WTC11 (cell line): Measurements from ENCODE around the gene TRIM29.

Experiments used
- IRF2 ChIP-seq: sonication (generic); formaldehyde crosslinking; IDR thresholded peaks from 2 replicates; pipeline ENCODE4 v1.8.0; 2022; ENCODE audit warnings: low read depth, missing genetic modification reagents, borderline replicate concordance
- TF ChIP-seq, protein P1 (sequence below): sonication (generic); formaldehyde crosslinking; IDR thresholded peaks from 2 replicates; pipeline ENCODE4 v1.8.0; 2022; ENCODE audit warnings: missing genetic modification reagents

GRCh38 chr11:120116966-120117365 lies 20.9 kb downstream of the TRIM29 start:
- TF ChIP-seq, protein P1, sequence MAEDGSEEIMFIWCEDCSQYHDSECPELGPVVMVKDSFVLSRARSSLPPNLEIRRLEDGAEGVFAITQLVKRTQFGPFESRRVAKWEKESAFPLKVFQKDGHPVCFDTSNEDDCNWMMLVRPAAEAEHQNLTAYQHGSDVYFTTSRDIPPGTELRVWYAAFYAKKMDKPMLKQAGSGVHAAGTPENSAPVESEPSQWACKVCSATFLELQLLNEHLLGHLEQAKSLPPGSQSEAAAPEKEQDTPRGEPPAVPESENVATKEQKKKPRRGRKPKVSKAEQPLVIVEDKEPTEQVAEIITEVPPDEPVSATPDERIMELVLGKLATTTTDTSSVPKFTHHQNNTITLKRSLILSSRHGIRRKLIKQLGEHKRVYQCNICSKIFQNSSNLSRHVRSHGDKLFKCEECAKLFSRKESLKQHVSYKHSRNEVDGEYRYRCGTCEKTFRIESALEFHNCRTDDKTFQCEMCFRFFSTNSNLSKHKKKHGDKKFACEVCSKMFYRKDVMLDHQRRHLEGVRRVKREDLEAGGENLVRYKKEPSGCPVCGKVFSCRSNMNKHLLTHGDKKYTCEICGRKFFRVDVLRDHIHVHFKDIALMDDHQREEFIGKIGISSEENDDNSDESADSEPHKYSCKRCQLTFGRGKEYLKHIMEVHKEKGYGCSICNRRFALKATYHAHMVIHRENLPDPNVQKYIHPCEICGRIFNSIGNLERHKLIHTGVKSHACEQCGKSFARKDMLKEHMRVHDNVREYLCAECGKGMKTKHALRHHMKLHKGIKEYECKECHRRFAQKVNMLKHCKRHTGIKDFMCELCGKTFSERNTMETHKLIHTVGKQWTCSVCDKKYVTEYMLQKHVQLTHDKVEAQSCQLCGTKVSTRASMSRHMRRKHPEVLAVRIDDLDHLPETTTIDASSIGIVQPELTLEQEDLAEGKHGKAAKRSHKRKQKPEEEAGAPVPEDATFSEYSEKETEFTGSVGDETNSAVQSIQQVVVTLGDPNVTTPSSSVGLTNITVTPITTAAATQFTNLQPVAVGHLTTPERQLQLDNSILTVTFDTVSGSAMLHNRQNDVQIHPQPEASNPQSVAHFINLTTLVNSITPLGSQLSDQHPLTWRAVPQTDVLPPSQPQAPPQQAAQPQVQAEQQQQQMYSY (CRISPR knock-in tag) = no peak
- TF ChIP-seq IRF2 (CRISPR knock-in tag) = no peak
